Effector memory CD8-positive, alpha-beta T cell (primary cell): ENCODE data around the gene TPRG1L.

ENCODE experiments used
- ATAC-seq: fragments of 150-1000 bp; cut with Tn5 transposase; replicated peaks from 2 replicates; pipeline ENCODE4 v1.10.0; 2021; ENCODE audit warnings: mild to moderate bottlenecking, moderate library complexity
- DNase-seq, 3 experiments: peaks; one replicate each; pipeline ENCODE4 v3.0.0; 2021
- H3K27ac Mint-ChIP-seq, 2 donors: one replicate each; pipeline ENCODE4 v1.8.0; 2022; ENCODE audit warnings: mild to moderate bottlenecking in 2 of 2, mixed read lengths in 2 of 2, moderate library complexity in 2 of 2
- H3K27me3 Mint-ChIP-seq, 2 donors: one replicate each; pipeline ENCODE4 v1.8.0; 2022; ENCODE audit warnings: mixed read lengths in 2 of 2
- H3K36me3 Mint-ChIP-seq: one replicate; pipeline ENCODE4 v1.8.0; 2022; ENCODE audit warnings: mild to moderate bottlenecking, moderate library complexity, mixed read lengths; ENCODE audit not compliant: insufficient read depth
- H3K4me1 Mint-ChIP-seq, 2 donors: one replicate each; pipeline ENCODE4 v1.8.0; 2022; ENCODE audit warnings: low read depth in 2 of 2, mixed read lengths in 2 of 2
- H3K4me3 Mint-ChIP-seq, 2 donors: one replicate each; pipeline ENCODE4 v1.8.0; 2022; ENCODE audit warnings: mild to moderate bottlenecking in 2 of 2, mixed read lengths in 2 of 2, moderate library complexity in 2 of 2
- H3K9me3 Mint-ChIP-seq, 2 donors: one replicate each; pipeline ENCODE4 v1.8.0; 2022; ENCODE audit warnings: mixed read lengths in 2 of 2

The TPRG1L gene

DNA sequence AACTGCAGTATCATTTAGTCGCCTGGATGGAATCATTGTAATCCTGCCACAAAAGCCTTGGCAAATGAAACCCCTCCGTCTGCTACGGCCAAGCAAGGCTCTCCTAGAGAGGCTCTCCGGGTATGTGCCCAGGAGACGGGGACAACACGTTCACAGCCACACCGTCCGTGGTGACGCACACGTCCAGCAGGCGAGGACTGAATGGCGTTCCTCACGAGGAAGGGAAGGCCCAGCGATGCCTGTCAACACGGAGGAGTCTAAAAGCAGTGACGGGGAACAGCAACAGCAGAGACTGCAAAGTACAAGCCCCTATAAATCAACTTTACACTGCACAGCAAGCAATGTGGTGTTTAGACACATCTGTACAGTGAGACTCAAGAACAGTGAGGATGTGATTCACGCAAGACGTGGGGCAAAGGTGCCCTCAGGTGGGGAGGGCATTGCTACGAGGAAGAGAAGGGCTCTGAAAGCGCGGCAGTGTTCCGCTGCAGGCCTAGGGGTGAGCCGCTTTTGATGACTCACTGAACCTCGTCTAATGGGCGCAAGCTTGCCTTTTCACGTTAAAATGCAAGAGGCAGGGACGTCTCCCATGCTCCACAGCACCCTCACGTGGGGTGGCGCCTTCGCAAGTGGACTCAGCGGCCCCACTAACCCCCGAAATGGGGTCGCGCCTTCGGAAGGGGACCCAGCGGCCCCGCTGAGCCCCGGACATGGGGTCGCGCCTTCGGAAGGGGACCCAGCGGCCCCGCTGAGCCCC, 18.3 kb downstream of the TPRG1L start:
- Mint-ChIP-seq H3K27ac (no peak overlapping the region), H3K4me3 (no peak overlapping the region), H3K4me1 (peaks cover 1 to 10% of the 10 kb centered on the region in 2 donors), H3K27me3 (no peaks in the 10 kb centered on the region), H3K36me3 (peaks cover 25% of the 10 kb centered on the region), H3K9me3 (no peaks in the 10 kb centered on the region)
- DNase-seq, result no peak
- ATAC-seq, result no peak

DNA sequence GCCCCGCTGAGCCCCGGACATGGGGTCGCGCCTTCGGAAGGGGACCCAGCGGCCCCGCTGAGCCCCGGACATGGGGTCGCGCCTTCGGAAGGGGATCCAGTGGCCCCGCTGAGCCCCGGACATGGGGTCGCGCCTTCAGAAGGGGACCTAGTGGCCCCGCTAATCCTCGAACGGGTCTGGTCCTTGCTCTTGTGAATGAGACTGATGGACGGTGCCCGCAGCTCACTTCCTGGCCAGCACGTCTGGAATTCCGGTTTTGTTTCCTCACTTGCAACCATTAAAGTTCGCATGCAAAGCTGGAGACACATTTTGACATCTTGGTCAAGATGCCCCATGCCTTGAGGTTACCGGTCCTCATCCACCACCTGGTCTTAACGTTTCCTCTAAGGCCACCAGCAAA, 19.5 kb downstream of the TPRG1L start:
- peaks cover 19% of the 10 kb centered on the region for H3K36me3 Mint-ChIP-seq
- no peak for ATAC-seq
- H3K4me3 Mint-ChIP-seq, result no peak overlapping the region

DNA sequence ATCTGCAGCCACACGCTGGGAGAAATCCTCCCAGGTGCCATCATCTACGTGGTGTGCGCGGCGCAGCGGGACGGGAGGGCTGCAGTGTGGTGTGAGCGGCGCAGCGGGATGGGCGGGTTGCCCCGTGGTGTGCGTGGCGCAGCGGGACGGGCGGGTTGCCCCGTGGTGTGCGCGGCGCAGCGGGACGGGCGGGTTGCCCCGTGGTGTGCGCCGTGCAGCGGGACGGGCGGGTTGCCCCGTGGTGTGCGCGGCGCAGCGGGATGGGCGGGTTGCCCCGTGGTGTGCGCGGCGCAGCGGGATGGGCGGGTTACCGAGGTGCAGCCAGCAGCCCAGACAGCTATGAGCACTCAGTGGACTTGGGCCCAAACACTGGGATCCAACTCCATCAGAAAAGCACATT, 20.4 kb downstream of the TPRG1L start:
- ATAC-seq (no peak), DNase-seq (no peak)
- Mint-ChIP-seq H3K27ac (no peak overlapping the region), H3K27me3 (no peaks in the 10 kb centered on the region), H3K36me3 (peaks cover 24% of the 10 kb centered on the region), H3K4me3 (no peak overlapping the region), H3K4me1 (peaks cover 12 to 26% of the 10 kb centered on the region in 2 donors), H3K9me3 (no peaks in the 10 kb centered on the region)

More for the DNA sequence above, 19.5 kb downstream of the TPRG1L start:
- H3K27me3 Mint-ChIP-seq, result no peaks in the 10 kb centered on the region
- no peak overlapping the region for H3K27ac Mint-ChIP-seq
- no peaks in the 10 kb centered on the region for H3K9me3 Mint-ChIP-seq
- H3K4me1 Mint-ChIP-seq, result peaks cover 9 to 22% of the 10 kb centered on the region in 2 donors
- no peak for DNase-seq

DNA sequence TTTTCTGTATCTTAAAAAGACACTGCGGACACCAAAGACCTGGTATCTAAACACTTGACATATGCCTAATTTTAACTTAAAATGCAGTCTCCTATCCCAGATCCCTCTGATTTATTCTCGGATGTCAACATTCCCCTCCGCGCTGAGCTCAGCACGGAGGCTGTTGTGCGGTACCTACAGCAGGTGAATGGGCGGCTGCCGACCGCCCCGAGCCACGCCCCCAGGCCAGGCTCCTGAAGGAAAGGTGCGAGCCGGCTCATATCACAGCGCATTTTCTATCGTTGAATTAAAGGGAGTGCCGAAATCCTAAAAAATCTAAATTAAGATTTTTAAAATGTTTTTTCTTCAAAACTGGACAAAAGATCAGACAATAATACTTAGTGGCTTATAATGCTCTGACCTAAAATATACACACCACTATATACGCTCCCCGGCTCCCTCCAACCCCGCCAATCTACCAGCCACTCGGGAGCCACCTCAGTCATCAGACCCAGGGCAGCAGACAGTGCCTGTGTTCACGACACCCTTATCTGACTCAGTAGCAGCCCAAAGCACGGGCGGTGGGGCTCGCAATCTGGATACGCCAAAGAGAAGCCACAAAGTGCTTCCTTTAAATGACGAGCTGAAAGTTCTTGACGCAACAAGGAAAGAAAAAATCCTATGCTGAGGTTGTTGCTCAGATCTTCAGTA, 21.0 kb downstream of the TPRG1L start:
- no peak overlapping the region for H3K27ac Mint-ChIP-seq
- H3K36me3 Mint-ChIP-seq, result peaks cover 24% of the 10 kb centered on the region
- DNase-seq (no peak), ATAC-seq (no peak)
- peaks cover 0 to 1% of the 10 kb centered on the region in 2 donors for H3K27me3 Mint-ChIP-seq
- H3K4me1 Mint-ChIP-seq, result peaks cover 12 to 29% of the 10 kb centered on the region in 2 donors
- no peak overlapping the region for H3K4me3 Mint-ChIP-seq
- H3K9me3 Mint-ChIP-seq, result no peaks in the 10 kb centered on the region

DNA sequence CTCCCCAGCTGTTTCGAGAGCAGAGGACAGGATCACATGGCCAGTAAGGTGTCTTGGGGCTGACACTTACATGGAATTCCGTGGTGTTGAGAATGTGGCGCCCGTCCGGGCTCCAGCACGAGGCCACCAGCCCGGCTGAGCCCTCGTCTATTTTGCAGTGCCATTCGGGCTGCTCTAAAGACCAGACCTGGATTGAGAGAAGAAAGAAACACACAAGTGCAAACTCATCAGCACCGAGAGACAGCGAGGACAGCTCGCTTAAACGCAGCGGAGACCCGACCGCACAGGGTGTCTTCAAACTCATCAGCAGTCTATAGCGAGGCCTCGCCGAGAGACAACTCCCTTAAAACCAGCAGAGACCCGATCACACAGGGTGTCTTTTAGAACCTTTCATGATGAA, 21.8 kb downstream of the TPRG1L start:
- Mint-ChIP-seq H3K9me3 (no peaks in the 10 kb centered on the region), H3K36me3 (peaks cover 23% of the 10 kb centered on the region), H3K27me3 (peaks cover 5 to 9% of the 10 kb centered on the region in 2 donors), H3K4me1 (peaks cover 16 to 34% of the 10 kb centered on the region in 2 donors), H3K27ac (no peak overlapping the region), H3K4me3 (no peak overlapping the region)
- ATAC-seq, result no peak
- DNase-seq, result no peak

DNA sequence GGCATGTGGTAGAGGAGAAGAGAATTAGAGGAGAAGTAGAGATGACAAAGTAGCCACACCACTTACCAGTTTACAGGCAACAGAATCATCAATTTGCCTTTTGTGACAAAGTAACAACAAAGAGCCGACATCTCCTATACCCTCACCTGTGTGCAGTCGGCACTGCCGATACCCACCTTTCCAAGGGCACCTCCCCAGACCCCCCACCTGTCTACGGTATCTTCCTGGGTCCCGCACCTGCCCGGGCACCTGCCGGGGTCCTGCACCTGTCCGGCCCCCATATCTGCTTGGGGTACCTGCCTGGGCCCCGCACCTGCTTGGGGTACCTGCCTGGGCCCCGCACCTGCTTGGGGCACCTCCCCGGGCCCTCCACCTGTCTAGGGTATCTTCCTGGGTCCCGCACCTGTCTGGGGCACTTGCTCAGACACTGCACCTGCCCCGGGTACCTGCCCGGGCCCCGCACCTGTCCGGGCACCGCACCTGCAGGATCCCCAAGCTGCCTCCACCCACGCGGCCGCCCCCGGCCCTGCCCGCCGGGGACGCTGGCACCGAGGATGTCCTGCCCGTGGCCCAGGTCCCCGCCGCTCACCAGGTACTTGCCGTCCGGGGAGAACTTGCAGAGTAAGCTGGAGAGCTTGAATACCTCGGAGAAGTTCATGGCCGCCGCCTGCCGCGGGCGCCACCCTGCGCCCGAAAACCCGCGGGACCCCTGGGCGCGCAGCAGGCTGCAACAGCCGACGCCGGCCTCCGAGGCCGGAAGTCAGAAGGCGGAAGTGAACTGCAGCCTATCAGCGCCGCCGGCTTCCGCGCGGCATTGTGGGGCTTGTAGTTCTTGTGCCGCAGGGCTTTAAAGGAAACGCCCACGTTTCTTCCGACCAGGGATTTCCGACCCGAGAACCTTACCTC, 24.8 kb downstream of the TPRG1L start, which contains the start of gene WRAP73:
WRAP73 (minus strand) TSS at position 762 of the 906 bp plus-strand sequence; CDS start at position 658, 104 bp downstream.
- Mint-ChIP-seq H3K27me3 (peaks cover 21 to 27% of the 10 kb centered on the region in 2 donors), H3K36me3 (peaks cover 20% of the 10 kb centered on the region), H3K9me3 (no peaks in the 10 kb centered on the region), H3K27ac (peak within 1 kb of the TSS; percentile 35 to 44), H3K4me1 (peaks cover 16 to 30% of the 10 kb centered on the region in 2 donors), H3K4me3 (peak within 1 kb of the TSS; percentile 80)
- DNase-seq, result peak; percentile 80 to 82 (median 81)
- peak; percentile 98 for ATAC-seq

DNA sequence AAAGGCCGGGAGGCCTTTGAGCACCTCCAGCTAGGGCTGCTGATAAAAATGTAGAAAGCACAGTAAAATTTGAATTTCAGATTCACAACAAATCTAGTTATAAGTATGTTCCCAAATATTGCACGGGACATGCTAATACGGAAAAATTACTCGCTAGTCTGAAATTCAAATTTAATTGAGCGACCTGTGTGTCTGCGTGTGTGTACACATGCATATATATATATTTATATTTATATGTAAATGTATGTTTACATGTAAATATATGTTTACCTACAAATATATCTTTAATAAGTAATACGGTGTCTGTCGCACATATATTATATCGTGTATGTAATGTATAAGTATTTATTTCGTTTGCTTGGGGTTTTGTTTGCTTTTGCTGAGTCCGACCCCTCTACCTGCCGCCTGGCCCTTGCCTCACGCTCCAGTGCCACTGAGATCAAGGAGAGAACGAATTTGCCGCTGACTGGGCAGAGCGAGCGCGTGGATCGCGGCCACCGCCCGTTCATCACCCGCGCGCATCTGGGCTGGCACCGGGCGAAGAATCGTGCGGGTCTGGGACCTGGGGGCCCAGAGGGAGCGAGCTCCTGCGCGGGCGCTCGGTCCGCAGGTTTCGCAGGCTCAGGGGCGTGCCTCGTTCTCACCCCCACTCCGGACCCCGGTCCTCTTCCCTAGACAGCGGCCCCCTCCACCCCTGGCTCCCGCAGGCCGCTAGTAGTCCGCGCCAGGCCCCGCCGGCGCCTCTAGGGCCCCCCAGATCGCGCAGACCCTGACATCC, 25.6 kb downstream of the TPRG1L start:
- H3K4me3 Mint-ChIP-seq, result peak overlapping the region; percentile 80
- peaks cover 16% of the 10 kb centered on the region for H3K36me3 Mint-ChIP-seq
- ATAC-seq (no peak), DNase-seq (no peak)
- no peaks in the 10 kb centered on the region for H3K9me3 Mint-ChIP-seq
- peak overlapping the region; percentile 35 to 44 for H3K27ac Mint-ChIP-seq
- peaks cover 25 to 36% of the 10 kb centered on the region in 2 donors for H3K27me3 Mint-ChIP-seq
- peaks cover 16 to 30% of the 10 kb centered on the region in 2 donors for H3K4me1 Mint-ChIP-seq

DNA sequence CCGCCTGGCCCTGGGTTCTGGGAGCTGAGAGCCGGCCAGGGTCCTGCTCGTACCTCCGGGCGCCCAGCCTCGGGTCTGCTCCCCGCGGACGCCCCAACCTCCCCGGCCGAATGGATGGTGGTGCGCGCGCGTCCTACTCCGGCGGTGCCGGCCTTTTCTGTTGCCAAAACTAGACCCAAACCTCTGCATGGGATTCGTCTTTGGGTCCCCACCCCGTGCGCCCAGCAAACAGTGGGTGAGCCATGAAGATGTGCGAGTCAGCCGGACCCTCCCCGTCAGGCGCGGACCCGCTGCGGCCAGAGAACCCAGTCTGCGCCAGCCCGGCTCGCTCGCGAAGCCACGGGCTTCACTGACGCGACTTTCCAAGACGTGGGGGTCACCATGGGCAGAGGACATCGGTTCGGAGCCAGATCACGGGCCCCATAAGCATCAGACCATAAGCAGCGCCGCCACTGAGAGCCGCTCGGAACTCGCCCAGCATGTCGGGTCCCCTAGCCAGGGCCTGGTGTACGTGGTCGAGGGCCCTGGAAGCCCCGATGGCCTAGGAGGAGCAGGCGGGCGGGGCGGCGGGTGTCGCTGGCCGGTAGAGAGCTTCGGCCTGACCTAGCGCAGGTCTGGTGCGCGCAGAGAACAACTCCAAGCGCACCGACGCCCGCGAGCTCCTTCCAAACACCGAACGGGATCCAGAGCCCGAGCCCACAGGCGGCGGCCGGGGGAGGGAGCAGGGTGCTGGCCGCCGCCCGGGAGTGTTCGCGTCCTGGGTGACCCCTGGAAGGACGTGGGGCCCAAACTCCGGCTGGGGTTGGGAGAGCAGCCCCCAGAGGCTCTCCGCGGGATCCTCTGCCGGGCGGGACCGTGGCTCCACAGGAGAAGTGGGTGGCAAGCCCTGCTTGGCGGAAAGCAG, 26.5 kb downstream of the TPRG1L start:
- Mint-ChIP-seq H3K4me3 (peak overlapping the region; percentile 66 to 75), H3K4me1 (peaks cover 16 to 30% of the 10 kb centered on the region in 2 donors), H3K9me3 (no peaks in the 10 kb centered on the region), H3K36me3 (peaks cover 12% of the 10 kb centered on the region), H3K27ac (no peak overlapping the region), H3K27me3 (peaks cover 34 to 44% of the 10 kb centered on the region in 2 donors)
- no peak for DNase-seq
- ATAC-seq, result no peak

DNA sequence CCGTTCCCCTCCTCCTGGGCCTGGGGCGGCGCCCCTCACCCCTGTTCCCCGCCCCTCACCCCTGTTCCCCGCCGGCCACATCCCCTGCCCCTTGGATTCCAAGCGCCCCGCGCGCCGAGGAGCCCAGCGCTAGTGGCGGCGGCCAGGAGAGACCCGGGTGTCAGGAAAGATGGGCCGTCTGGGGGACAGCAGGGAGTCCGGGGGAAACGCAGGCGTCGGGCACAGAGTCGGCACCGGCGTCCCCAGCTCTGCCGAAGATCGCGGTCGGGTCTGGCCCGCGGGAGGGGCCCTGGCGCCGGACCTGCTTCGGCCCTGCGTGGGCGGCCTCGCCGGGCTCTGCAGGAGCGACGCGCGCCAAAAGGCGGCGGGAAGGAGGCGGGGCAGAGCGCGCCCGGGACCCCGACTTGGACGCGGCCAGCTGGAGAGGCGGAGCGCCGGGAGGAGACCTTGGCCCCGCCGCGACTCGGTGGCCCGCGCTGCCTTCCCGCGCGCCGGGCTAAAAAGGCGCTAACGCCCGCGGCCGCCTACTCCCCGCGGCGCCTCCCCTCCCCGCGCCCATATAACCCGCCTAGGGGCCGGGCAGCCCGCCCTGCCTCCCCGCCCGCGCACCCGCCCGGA, 27.2 kb downstream of the TPRG1L start, which contains the start of gene TP73:
TP73 (plus strand) TSS at position 587 of the 618 bp plus-strand sequence. CDS start 29,850 bp downstream, outside the sequence.
- Mint-ChIP-seq H3K9me3 (no peaks in the 10 kb centered on the region), H3K27ac (no peak within 1 kb of the TSS), H3K36me3 (peaks cover 9% of the 10 kb centered on the region), H3K4me3 (peak within 1 kb of the TSS; percentile 66 to 75), H3K4me1 (peaks cover 16 to 29% of the 10 kb centered on the region in 2 donors), H3K27me3 (peaks cover 37 to 52% of the 10 kb centered on the region in 2 donors)
- DNase-seq (no peak), ATAC-seq (no peak)

DNA sequence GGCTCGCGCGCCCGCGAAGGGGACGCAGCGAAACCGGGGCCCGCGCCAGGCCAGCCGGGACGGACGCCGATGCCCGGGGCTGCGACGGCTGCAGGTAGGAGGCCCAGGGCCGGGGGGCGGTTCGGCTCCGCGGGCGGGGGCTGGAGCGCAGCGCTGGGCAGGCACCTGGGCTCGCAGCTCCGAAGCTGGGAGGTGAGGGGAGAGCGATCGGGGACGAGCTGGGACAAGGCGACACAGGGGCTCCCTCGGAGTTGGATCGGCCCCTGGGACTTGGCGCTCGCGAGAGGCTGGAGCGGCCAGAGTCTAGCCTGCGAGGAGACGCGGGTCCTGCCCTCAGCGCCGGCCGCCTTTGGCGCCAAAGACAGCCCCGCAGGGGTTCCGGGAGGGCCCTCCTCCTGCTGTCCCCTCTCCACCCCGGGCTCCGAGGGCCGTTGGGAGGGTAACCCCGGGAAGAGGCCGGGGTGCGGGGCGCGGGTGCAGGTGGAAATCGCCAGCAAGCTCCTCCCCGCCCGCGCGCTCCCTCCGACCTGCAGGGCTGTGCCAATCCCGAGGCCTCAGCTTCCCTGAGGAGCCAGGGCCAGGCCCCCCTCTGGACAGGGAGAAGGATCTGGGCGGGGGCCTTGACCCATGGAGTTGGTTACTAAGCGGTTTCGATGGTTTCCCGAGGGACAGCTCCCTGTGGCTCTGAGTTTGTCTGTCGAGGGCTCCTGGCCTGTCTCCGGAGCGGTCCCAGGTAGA, 27.9 kb downstream of the TPRG1L start:
- Mint-ChIP-seq H3K4me1 (peaks cover 16 to 25% of the 10 kb centered on the region in 2 donors), H3K4me3 (peak overlapping the region; percentile 35 to 48), H3K27me3 (peaks cover 42 to 59% of the 10 kb centered on the region in 2 donors), H3K27ac (no peak overlapping the region), H3K9me3 (no peaks in the 10 kb centered on the region), H3K36me3 (peaks cover 9% of the 10 kb centered on the region)
- ATAC-seq, result no peak
- DNase-seq, result no peak

DNA sequence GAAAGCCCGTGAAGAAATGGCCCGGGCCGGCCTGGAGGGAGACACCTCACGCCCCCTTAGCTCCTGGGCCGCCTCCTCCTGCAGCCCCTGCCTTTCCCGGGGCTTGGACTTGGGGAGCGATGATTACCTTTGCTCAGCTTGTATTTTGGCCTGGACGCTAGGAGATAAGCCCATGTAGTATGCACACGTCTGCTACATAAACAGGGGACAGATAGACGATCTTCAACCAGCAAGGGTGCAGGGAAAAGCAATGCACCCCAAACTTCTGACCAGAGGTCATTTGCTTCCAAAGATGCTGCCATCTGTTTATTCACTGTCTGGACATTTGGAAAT, 28.4 kb downstream of the TPRG1L start:
- ATAC-seq (no peak), DNase-seq (no peak)
- H3K9me3 Mint-ChIP-seq, result no peaks in the 10 kb centered on the region
- peak overlapping the region; percentile 35 to 48 for H3K4me3 Mint-ChIP-seq
- peaks cover 47 to 64% of the 10 kb centered on the region in 2 donors for H3K27me3 Mint-ChIP-seq
- H3K4me1 Mint-ChIP-seq, result peaks cover 13 to 23% of the 10 kb centered on the region in 2 donors
- peaks cover 9% of the 10 kb centered on the region for H3K36me3 Mint-ChIP-seq
- H3K27ac Mint-ChIP-seq, result no peak overlapping the region
